Endothelial cell of umbilical vein (primary cell): Measurements from ENCODE around the gene SCN9A.

Experiments used
- EZH2 ChIP-seq: IDR thresholded peaks from 2 replicates; pipeline ENCODE4 v1.6.1; 2012; ENCODE audit warnings: borderline replicate concordance, low read depth, mild to moderate bottlenecking, moderate library complexity, low read length, inconsistent platforms; ENCODE audit not compliant: severe bottlenecking
- FOS ChIP-seq: IDR thresholded peaks from 2 replicates; pipeline ENCODE4 v1.6.1; 2011; ENCODE audit warnings: mild to moderate bottlenecking, low read length, moderate library complexity, borderline replicate concordance; ENCODE audit not compliant: insufficient read depth
- GATA2 ChIP-seq: IDR thresholded peaks from 2 replicates; pipeline ENCODE4 v1.7.0; 2011; ENCODE audit warnings: low read depth, mild to moderate bottlenecking, moderate library complexity, mixed read lengths, low read length; ENCODE audit not compliant: insufficient read length, insufficient read depth
- JUN ChIP-seq: IDR thresholded peaks from 2 replicates; pipeline ENCODE4 v1.6.1; 2011; ENCODE audit warnings: borderline replicate concordance, low read depth; ENCODE audit not compliant: insufficient read length, insufficient read depth
- MYC ChIP-seq: IDR thresholded peaks from one replicate; pipeline ENCODE4 v1.6.1; 2011; ENCODE audit warnings: mild to moderate bottlenecking, low read depth, low read length
- POLR2A ChIP-seq: IDR thresholded peaks from 2 replicates; pipeline ENCODE4 v1.6.1; 2012; ENCODE audit warnings: low read depth, mild to moderate bottlenecking, control low read depth, low read length
- POLR2AphosphoS5 ChIP-seq: IDR thresholded peaks from 2 replicates; pipeline ENCODE4 v1.6.1; 2012; ENCODE audit warnings: low read depth, mild to moderate bottlenecking, control low read depth, low read length, moderate library complexity; ENCODE audit not compliant: insufficient read depth
- TF ChIP-seq, protein P1 (sequence below), 2 donors: IDR thresholded peaks; 1 replicate in 1 of 2; 2 replicates in 1 of 2; pipeline ENCODE4 v1.5.1; 2011; ENCODE audit warnings: low read length in 2 of 2, mild to moderate bottlenecking in 2 of 2, moderate library complexity in 2 of 2, control low read depth in 1 of 2, inconsistent platforms in 1 of 2, low read depth in 1 of 2; ENCODE audit not compliant: insufficient read depth in 1 of 2; ENCODE audit errors: extremely low read depth in 1 of 2
- TF ChIP-seq, protein P2 (sequence below): IDR thresholded peaks from 2 replicates; pipeline ENCODE4 v1.6.1; 2011; ENCODE audit not compliant: insufficient read depth, insufficient read length

DNA sequence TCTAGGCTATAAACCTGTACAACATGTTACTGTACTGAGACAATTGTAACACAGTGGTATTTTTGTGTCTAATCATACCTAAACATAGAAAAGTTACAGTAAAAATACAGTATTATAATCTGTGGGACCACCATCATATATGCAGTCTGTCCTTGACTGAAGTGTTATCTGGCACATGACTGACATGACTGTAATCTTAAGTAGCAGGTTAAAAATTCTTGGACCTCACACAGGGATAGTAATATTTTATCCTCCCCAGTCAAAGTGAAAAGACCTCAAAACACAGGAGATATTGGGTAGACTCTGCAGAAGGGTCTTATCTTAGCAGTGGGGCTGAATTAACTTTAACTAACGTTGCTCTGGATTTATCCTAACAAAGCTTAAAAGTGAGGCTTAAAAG is 4.9 kb upstream of the SCN9A start:
- TF ChIP-seq, protein P1, sequence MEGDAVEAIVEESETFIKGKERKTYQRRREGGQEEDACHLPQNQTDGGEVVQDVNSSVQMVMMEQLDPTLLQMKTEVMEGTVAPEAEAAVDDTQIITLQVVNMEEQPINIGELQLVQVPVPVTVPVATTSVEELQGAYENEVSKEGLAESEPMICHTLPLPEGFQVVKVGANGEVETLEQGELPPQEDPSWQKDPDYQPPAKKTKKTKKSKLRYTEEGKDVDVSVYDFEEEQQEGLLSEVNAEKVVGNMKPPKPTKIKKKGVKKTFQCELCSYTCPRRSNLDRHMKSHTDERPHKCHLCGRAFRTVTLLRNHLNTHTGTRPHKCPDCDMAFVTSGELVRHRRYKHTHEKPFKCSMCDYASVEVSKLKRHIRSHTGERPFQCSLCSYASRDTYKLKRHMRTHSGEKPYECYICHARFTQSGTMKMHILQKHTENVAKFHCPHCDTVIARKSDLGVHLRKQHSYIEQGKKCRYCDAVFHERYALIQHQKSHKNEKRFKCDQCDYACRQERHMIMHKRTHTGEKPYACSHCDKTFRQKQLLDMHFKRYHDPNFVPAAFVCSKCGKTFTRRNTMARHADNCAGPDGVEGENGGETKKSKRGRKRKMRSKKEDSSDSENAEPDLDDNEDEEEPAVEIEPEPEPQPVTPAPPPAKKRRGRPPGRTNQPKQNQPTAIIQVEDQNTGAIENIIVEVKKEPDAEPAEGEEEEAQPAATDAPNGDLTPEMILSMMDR (IDR thresholded peaks at IDR 0.05; ENCODE audit: extremely low read depth in 1 of 2, insufficient read depth in 1 of 2, low read depth in 1 of 2, low read length in 2 of 2): no peak
- TF ChIP-seq EZH2 (no peak), POLR2AphosphoS5 (no peak), FOS (no peak), GATA2 (no peak), JUN (no peak), POLR2A (no peak), MYC (no peak)
- TF ChIP-seq, protein P2, sequence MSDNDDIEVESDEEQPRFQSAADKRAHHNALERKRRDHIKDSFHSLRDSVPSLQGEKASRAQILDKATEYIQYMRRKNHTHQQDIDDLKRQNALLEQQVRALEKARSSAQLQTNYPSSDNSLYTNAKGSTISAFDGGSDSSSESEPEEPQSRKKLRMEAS: no peak
